Keratinocyte (primary cell): ENCODE results near the gene TUBB2A. TPM values are rescaled to one million over a fixed set of nuclear protein-coding genes. Genes with fewer than 3 reads are reported as not detected.

Source experiments
- DNase-seq: peaks from one replicate; pipeline ENCODE4 v3.0.0-alpha.2; 2011; ENCODE audit warnings: low read depth, missing footprints, low spot score
- FAIRE-seq: peaks from 2 replicates; lab custom pipeline; 2011; peaks lifted over from hg19 to GRCh38; lab: Jason Lieb, UNC
- H2AFZ ChIP-seq: 2 replicates; pipeline ENCODE4 v1.6.0; 2012; ENCODE audit warnings: low read length, control low read depth, inconsistent platforms; ENCODE audit not compliant: control insufficient read depth
- H3K27ac ChIP-seq: 2 replicates; pipeline ENCODE4 v1.5.1; 2011; ENCODE audit warnings: low read length; ENCODE audit not compliant: control insufficient read depth, insufficient read depth
- H3K27me3 ChIP-seq: 3 replicates; pipeline ENCODE4 v1.6.0; 2011; ENCODE audit warnings: low read length; ENCODE audit not compliant: control insufficient read depth, insufficient read depth; ENCODE audit errors: extremely low read depth
- H3K36me3 ChIP-seq, 2 experiments: 2 replicates in 1 of 2; 3 replicates in 1 of 2; pipeline ENCODE4 v1.5.1; 2011; ENCODE audit warnings: low read length in 2 of 2, mild to moderate bottlenecking in 1 of 2; ENCODE audit not compliant: control insufficient read depth in 2 of 2, insufficient read depth in 2 of 2; ENCODE audit errors: extremely low read depth in 1 of 2
- H3K4me1 ChIP-seq: 3 replicates; pipeline ENCODE4 v1.5.1; 2011; ENCODE audit warnings: low read length; ENCODE audit not compliant: control insufficient read depth, insufficient read depth; ENCODE audit errors: extremely low read depth
- H3K4me2 ChIP-seq: 3 replicates; pipeline ENCODE4 v1.6.0; 2011; ENCODE audit warnings: low read depth, low read length; ENCODE audit not compliant: control insufficient read depth, insufficient read depth; ENCODE audit errors: extremely low read depth
- H3K4me3 ChIP-seq, 3 experiments: fragments of 200-600 bp in 1 of 3; sonication (generic) in 1 of 3; 2 replicates in 2 of 3; 3 replicates in 1 of 3; pipeline ENCODE4 v1.5.1; 2011 to 2016; ENCODE audit warnings: low read length in 3 of 3, mild to moderate bottlenecking in 3 of 3, control low read depth in 2 of 3, inconsistent platforms in 1 of 3, low read depth in 1 of 3, mixed read lengths in 1 of 3, mixed run types in 1 of 3, moderate library complexity in 1 of 3; ENCODE audit not compliant: control insufficient read depth in 2 of 3, insufficient read depth in 2 of 3; ENCODE audit errors: extremely low read depth in 1 of 3
- H3K79me2 ChIP-seq: 2 replicates; pipeline ENCODE4 v1.6.0; 2012; ENCODE audit warnings: low read length; ENCODE audit not compliant: control insufficient read depth, insufficient read depth
- H3K9ac ChIP-seq: 3 replicates; pipeline ENCODE4 v1.6.0; 2011; ENCODE audit warnings: low read length; ENCODE audit not compliant: control insufficient read depth, insufficient read depth; ENCODE audit errors: extremely low read depth
- H3K9me1 ChIP-seq: 3 replicates; pipeline ENCODE4 v1.6.0; 2011; ENCODE audit warnings: low read length; ENCODE audit not compliant: control insufficient read depth, insufficient read depth; ENCODE audit errors: extremely low read depth
- H3K9me3 ChIP-seq: 2 replicates; pipeline ENCODE4 v1.5.1; 2012; ENCODE audit warnings: low read depth, low read length; ENCODE audit not compliant: control insufficient read depth
- H4K20me1 ChIP-seq: 3 replicates; pipeline ENCODE4 v1.6.0; 2011; ENCODE audit warnings: low read length; ENCODE audit not compliant: control insufficient read depth, insufficient read depth; ENCODE audit errors: extremely low read depth
- CTCF ChIP-seq, 3 experiments: IDR thresholded peaks in 1 of 3; conservative IDR thresholded peaks in 1 of 3; optimal IDR thresholded peaks in 1 of 3; 2 replicates in 2 of 3; 3 replicates in 1 of 3; pipeline versions ENCODE3 to v1.5.1; 2011; ENCODE audit warnings: low read length in 3 of 3, mild to moderate bottlenecking in 3 of 3, moderate library complexity in 2 of 3, control low read depth in 1 of 3, inconsistent platforms in 1 of 3; ENCODE audit not compliant: insufficient read depth in 2 of 3; ENCODE audit errors: extremely low read depth in 1 of 3
- EZH2 ChIP-seq: IDR thresholded peaks from one replicate; pipeline ENCODE4 v1.6.1; 2012; ENCODE audit warnings: inconsistent platforms, mild to moderate bottlenecking, low read length, moderate library complexity
- dilution Hi-C: fragments of 300-500 bp; cut with MboI; formaldehyde crosslinking; loops from one replicate; pipeline ENCODE4 v1.7.0; 2020; ENCODE audit warnings: low sequenced_read_pairs; ENCODE audit not compliant: extremely low pct_ligation_motif_present
- polyA plus RNA-seq, 5 experiments: library from polyadenylated mRNA; depleted of rRNA in 3 of 5; stranded (reverse) in 3 of 5; stranded (forward) in 1 of 5; unstranded in 1 of 5; fragments of >200 nt; gene quantifications; 1 replicate in 1 of 5; 2 replicates in 3 of 5; 3 replicates in 1 of 5; pipeline versions ENCODE4 v1.2.1 to v1.2.3, GENCODE V29; 2011 to 2012; ENCODE audit warnings: missing spikeins in 2 of 5, low read depth in 1 of 5, low replicate concordance in 1 of 5

The TUBB2A gene
- polyA plus RNA-seq, 1 donor (not counting 4 experiments of a cell fraction or from before 2014, with no cell fraction given): 58.8 TPM

- no peaks in the 10 kb centered on the region for H3K9me1 ChIP-seq
- H3K79me2 ChIP-seq: no peaks in the 10 kb centered on the region
- no peak overlapping the region for H3K9ac ChIP-seq
- H3K4me2 ChIP-seq: no peak overlapping the region
- no peaks in the 10 kb centered on the region for H3K27me3 ChIP-seq
- TF ChIP-seq EZH2 (no peak), CTCF (optimal IDR thresholded peaks at IDR 0.05 in 1 of 3, IDR thresholded peaks at IDR 0.05 in 1 of 3, conservative IDR thresholded peaks at IDR 0.05 in 1 of 3; ENCODE audit: extremely low read depth in 1 of 3, insufficient read depth in 2 of 3, low read length in 3 of 3) (no peak)
- peaks cover 0 to 10% of the 10 kb centered on the region in 2 experiments for H3K36me3 ChIP-seq
- no peak overlapping the region for H3K27ac ChIP-seq
- no peak overlapping the region for H3K4me3 ChIP-seq
- H3K4me1 ChIP-seq: no peaks in the 10 kb centered on the region
- no peak overlapping the region for H2AFZ ChIP-seq
- no peak for DNase-seq
- no peaks in the 10 kb centered on the region for H3K9me3 ChIP-seq
- no peaks in the 10 kb centered on the region for H4K20me1 ChIP-seq
- dilution Hi-C loops: no loop called here
- no peak for FAIRE-seq
These were observed 25.6 kb downstream of the TUBB2A start for GRCh38 chr6:3131695-3132094.

GRCh38 chr6:3128356-3129108 lies 28.8 kb downstream of the TUBB2A start:
- Histone ChIP-seq H2AFZ (no peak overlapping the region), H3K9me1 (no peaks in the 10 kb centered on the region), H3K4me2 (no peak overlapping the region), H3K9me3 (no peaks in the 10 kb centered on the region), H4K20me1 (no peaks in the 10 kb centered on the region), H3K4me1 (no peaks in the 10 kb centered on the region), H3K9ac (no peak overlapping the region), H3K27me3 (no peaks in the 10 kb centered on the region), H3K36me3 (peaks cover 0 to 8% of the 10 kb centered on the region in 2 experiments), H3K4me3 (no peak overlapping the region), H3K27ac (no peak overlapping the region), H3K79me2 (no peaks in the 10 kb centered on the region)
- FAIRE-seq (no peak), DNase-seq (no peak)
- TF ChIP-seq EZH2: no peak
- dilution Hi-C loops: no loop called here
